GM19193 (cell line): ENCODE results near the gene P2RX7.

Experiments used
- POLR2A ChIP-seq: IDR thresholded peaks from 4 replicates; pipeline ENCODE4 v1.6.1; 2011; ENCODE audit not compliant: insufficient read depth, insufficient read length; ENCODE audit errors: extremely low read depth

Gene P2RX7

GRCh38 chr12:121170611-121171260, 38.1 kb downstream of the P2RX7 start:
- no peak for TF ChIP-seq POLR2A

GRCh38 chr12:121172145-121172544, 39.5 kb downstream of the P2RX7 start:
- TF ChIP-seq POLR2A, result no peak

- TF ChIP-seq POLR2A, result no peak
These were observed 42.9 kb downstream of the P2RX7 start for GRCh38 chr12:121175383-121176119.

GRCh38 chr12:121176826-121177529, 44.3 kb downstream of the P2RX7 start:
- no peak for TF ChIP-seq POLR2A

GRCh38 chr12:121181181-121181580, 48.5 kb downstream of the P2RX7 start:
- TF ChIP-seq POLR2A, result no peak

GRCh38 chr12:121182222-121182893, 49.7 kb downstream of the P2RX7 start:
- no peak for TF ChIP-seq POLR2A

- TF ChIP-seq POLR2A, result no peak
These were observed 51.7 kb downstream of the P2RX7 start for GRCh38 chr12:121184425-121184824.

GRCh38 chr12:121184984-121185889, 52.6 kb downstream of the P2RX7 start:
- TF ChIP-seq POLR2A, result no peak

- no peak for TF ChIP-seq POLR2A
These were observed 54.1 kb downstream of the P2RX7 start for GRCh38 chr12:121186826-121187225.

GRCh38 chr12:121187501-121187900, 54.8 kb downstream of the P2RX7 start:
- TF ChIP-seq POLR2A, result no peak

GRCh38 chr12:121188227-121188626, 55.6 kb downstream of the P2RX7 start:
- no peak for TF ChIP-seq POLR2A

GRCh38 chr12:121189131-121189530, 56.5 kb downstream of the P2RX7 start:
- TF ChIP-seq POLR2A, result no peak

GRCh38 chr12:121189619-121190155, 57.0 kb downstream of the P2RX7 start:
- TF ChIP-seq POLR2A, result no peak

GRCh38 chr12:121190523-121191031, 57.9 kb downstream of the P2RX7 start:
- no peak for TF ChIP-seq POLR2A

GRCh38 chr12:121191151-121191550, 58.5 kb downstream of the P2RX7 start:
- TF ChIP-seq POLR2A, result no peak

GRCh38 chr12:121196902-121197301, 64.2 kb downstream of the P2RX7 start:
- TF ChIP-seq POLR2A, result no peak
